ENCODE data around the gene MIX23.
A peak's percentile ranks its signal among the peaks of the same experiment; 100 is the strongest.

Gene MIX23

GRCh38 chr3:122364490-122364889 lies 18.5 kb downstream of the MIX23 start:
- CTCF ChIA-PET = interaction anchor here (0.6 to 1.3 kb wide), 2 partner anchors 28 to 254 kb away, joined by 4 to 5 read pairs; no protein-coding TSS in a partner anchor
- Histone ChIP-seq H3K4me1 (ENCODE audit: control insufficient read depth, insufficient read depth, low read length) (no peaks in the 10 kb centered on the region), H3K36me3 (ENCODE audit: control insufficient read depth in 2 of 2, insufficient read depth in 1 of 2, low read length in 2 of 2) (peaks cover 8 to 60% of the 10 kb centered on the region in 2 experiments), H3K4me3 (ENCODE audit: low read depth, low read length) (no peak overlapping the region), H3K9me3 (ENCODE audit: control insufficient read depth, insufficient read depth, low read depth, low read length) (no peaks in the 10 kb centered on the region), H3K27ac (ENCODE audit: extremely low read depth, low read depth, low read length) (no peak overlapping the region)
- POLR2A ChIA-PET = no interaction called here
- TF ChIP-seq ZNF585B (tag by site-specific recombination; IDR thresholded peaks at IDR 0.05) (no peak), ZNF350 (tag by site-specific recombination; IDR thresholded peaks at IDR 0.05) (no peak), ZNF548 (tag by site-specific recombination; IDR thresholded peaks at IDR 0.05) (no peak), ZNF114 (tag by site-specific recombination; IDR thresholded peaks at IDR 0.05) (no peak), ZNF514 (tag by site-specific recombination; IDR thresholded peaks at IDR 0.05) (no peak), OSR2 (tag by site-specific recombination; IDR thresholded peaks at IDR 0.05) (no peak), ZNF560 (tag by site-specific recombination; IDR thresholded peaks at IDR 0.05; ENCODE audit: borderline replicate concordance) (no peak), KLF16 (tag by site-specific recombination; IDR thresholded peaks at IDR 0.05) (no peak), ZNF600 (tag by site-specific recombination; IDR thresholded peaks at IDR 0.05) (no peak), ZNF530 (tag by site-specific recombination; IDR thresholded peaks at IDR 0.05; ENCODE audit: low read depth) (no peak), ZNF670 (tag by site-specific recombination; IDR thresholded peaks at IDR 0.05; ENCODE audit: low read depth) (no peak), ZNF610 (tag by site-specific recombination; IDR thresholded peaks at IDR 0.05; ENCODE audit: borderline replicate concordance) (no peak), SCRT2 (tag by site-specific recombination; IDR thresholded peaks at IDR 0.05) (no peak), SP7 (tag by site-specific recombination; IDR thresholded peaks at IDR 0.05) (no peak), ZBTB7A (tag by site-specific recombination; IDR thresholded peaks at IDR 0.05; ENCODE audit: low read depth) (no peak), ZFP69B (tag by site-specific recombination; IDR thresholded peaks at IDR 0.05) (no peak)

GRCh38 chr3:122362026-122362425 lies 21.0 kb downstream of the MIX23 start:
- Histone ChIP-seq H3K36me3 (ENCODE audit: control insufficient read depth in 2 of 2, insufficient read depth in 1 of 2, low read length in 2 of 2) (peaks cover 8 to 60% of the 10 kb centered on the region in 2 experiments; a peak in 2 of 3 replicates), H3K9me3 (ENCODE audit: control insufficient read depth, insufficient read depth, low read depth, low read length) (no peaks in the 10 kb centered on the region), H3K4me1 (ENCODE audit: control insufficient read depth, insufficient read depth, low read length) (no peaks in the 10 kb centered on the region), H3K4me3 (ENCODE audit: low read depth, low read length) (no peak overlapping the region), H3K27ac (ENCODE audit: extremely low read depth, low read depth, low read length) (no peak overlapping the region)
- CTCF ChIA-PET = interaction anchor here (0.7 kb wide), 1 partner anchor 481 kb away, joined by 3 read pairs; no protein-coding TSS in a partner anchor
- POLR2A ChIA-PET = no interaction called here
- TF ChIP-seq ZNF16 (tag by site-specific recombination; IDR thresholded peaks at IDR 0.05; ENCODE audit: low read depth) (no peak), ZFP69B (tag by site-specific recombination; IDR thresholded peaks at IDR 0.05) (no peak), ZXDB (tag by site-specific recombination; IDR thresholded peaks at IDR 0.05) (no peak), ZNF366 (tag by site-specific recombination; conservative IDR thresholded peaks at IDR 0.05) (no peak), ZNF623 (tag by site-specific recombination; IDR thresholded peaks at IDR 0.05) (no peak), ZIC2 (tag by site-specific recombination; IDR thresholded peaks at IDR 0.05) (no peak), OVOL3 (tag by site-specific recombination; IDR thresholded peaks at IDR 0.05) (no peak)
- TF ChIP-seq, protein P1, sequence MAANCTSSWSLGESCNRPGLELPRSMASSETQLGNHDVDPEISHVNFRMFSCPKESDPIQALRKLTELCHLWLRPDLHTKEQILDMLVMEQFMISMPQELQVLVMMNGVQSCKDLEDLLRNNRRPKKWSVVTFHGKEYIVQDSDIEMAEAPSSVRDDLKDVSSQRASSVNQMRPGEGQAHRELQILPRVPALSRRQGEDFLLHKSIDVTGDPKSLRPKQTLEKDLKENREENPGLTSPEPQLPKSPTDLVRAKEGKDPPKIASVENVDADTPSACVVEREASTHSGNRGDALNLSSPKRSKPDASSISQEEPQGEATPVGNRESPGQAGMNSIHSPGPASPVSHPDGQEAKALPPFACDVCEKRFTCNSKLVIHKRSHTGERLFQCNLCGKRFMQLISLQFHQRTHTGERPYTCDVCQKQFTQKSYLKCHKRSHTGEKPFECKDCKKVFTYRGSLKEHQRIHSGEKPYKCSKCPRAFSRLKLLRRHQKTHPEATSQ (tag by site-specific recombination; IDR thresholded peaks at IDR 0.05) = no peak

DNA sequence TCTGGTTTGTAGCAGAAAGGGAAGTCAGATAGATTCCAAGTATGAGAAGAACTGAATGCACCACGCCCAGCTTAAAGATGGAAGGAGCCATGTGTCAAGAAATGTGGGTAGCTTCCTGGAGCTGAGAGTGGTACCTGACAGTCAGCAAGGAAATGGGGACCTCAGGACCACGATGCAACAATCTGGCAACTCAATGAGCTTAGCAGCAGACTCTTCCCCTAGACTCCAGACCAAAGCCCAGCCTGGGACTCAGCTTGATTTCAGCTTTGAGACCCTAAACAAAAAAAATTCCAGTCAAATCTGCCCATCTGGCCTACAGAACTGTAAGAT lies 24.4 kb downstream of the MIX23 start:
- Histone ChIP-seq H3K27ac (ENCODE audit: extremely low read depth, low read depth, low read length) (no peak overlapping the region), H3K36me3 (ENCODE audit: control insufficient read depth in 2 of 2, insufficient read depth in 1 of 2, low read length in 2 of 2) (peaks cover 0 to 32% of the 10 kb centered on the region in 2 experiments; a peak in 2 of 3 replicates), H3K4me3 (ENCODE audit: low read depth, low read length) (no peak overlapping the region), H3K9me3 (ENCODE audit: control insufficient read depth, insufficient read depth, low read depth, low read length) (no peaks in the 10 kb centered on the region), H3K4me1 (ENCODE audit: control insufficient read depth, insufficient read depth, low read length) (no peaks in the 10 kb centered on the region)
- ChIA-PET CTCF (interaction anchor here (0.6 to 1.1 kb wide), 4 partner anchors 53 to 1179 kb away, joined by 3 read pairs; no protein-coding TSS in a partner anchor), POLR2A (no interaction called here)
- TF ChIP-seq TCF7L2 (IDR thresholded peaks at IDR 0.05; ENCODE audit: borderline replicate concordance, low read depth, low read length) = no peak
- TF ChIP-seq PRDM10 (tag by site-specific recombination; IDR thresholded peaks at IDR 0.05) = peak; percentile 48; the same call in 1 of the 2 replicates
